Astrocyte of the spinal cord (primary cell): ENCODE results near the gene TTL.
A peak's percentile ranks its signal among the peaks of the same experiment; 100 is the strongest.

Experiments used
- DNase-seq: peaks from one replicate; pipeline ENCODE4 v3.0.0; 2011; ENCODE audit warnings: low read depth, low spot score
- H3K4me3 ChIP-seq: 2 replicates; pipeline ENCODE4 v1.5.1; 2011; ENCODE audit warnings: low read depth, mild to moderate bottlenecking, low read length, moderate library complexity
- CTCF ChIP-seq: IDR thresholded peaks from 2 replicates; pipeline ENCODE4 v1.5.1; 2012; ENCODE audit warnings: low read depth, mild to moderate bottlenecking, low read length, inconsistent platforms
- in situ Hi-C: cut with HindIII; loops from 2 replicates; pipeline ENCODE4 v1.10.0; 2017; ENCODE audit warnings: low sequenced_read_pairs

Gene TTL

GRCh38 chr2:112472547-112473263 lies 9.3 kb upstream of the TTL start:
- no peak for TF ChIP-seq CTCF
- H3K4me3 ChIP-seq: no peak overlapping the region
- no peak for DNase-seq
- in situ Hi-C loops: no loop called here

- DNase-seq: peak; percentile 14
- no peak overlapping the region for H3K4me3 ChIP-seq
- in situ Hi-C loops: no loop called here
- TF ChIP-seq CTCF: no peak
Observed at GRCh38 chr2:112474844-112475486, 7.0 kb upstream of the TTL start.

GRCh38 chr2:112476434-112476833 lies 5.5 kb upstream of the TTL start:
- in situ Hi-C loops: no loop called here
- DNase-seq: no peak
- TF ChIP-seq CTCF: no peak
- H3K4me3 ChIP-seq: no peak overlapping the region

- DNase-seq: no peak
Observed at GRCh38 chr2:112480530-112481049, 1.4 kb upstream of the TTL start.

GRCh38 chr2:112481050-112481527 lies 867 bp upstream of the TTL start:
- DNase-seq: peak; percentile 85
- peak; percentile 91 for TF ChIP-seq CTCF
- peak overlapping the region; percentile 67 for H3K4me3 ChIP-seq
- in situ Hi-C loops: no loop called here

More at GRCh38 chr2:112480530-112481049, 1.4 kb upstream of the TTL start:
- no peak for TF ChIP-seq CTCF
- H3K4me3 ChIP-seq: peak overlapping the region; percentile 67
- in situ Hi-C loops: no loop called here

- DNase-seq: peak; percentile 44
- TF ChIP-seq CTCF: no peak
- in situ Hi-C loops: no loop called here
- peak overlapping the region; percentile 87 for H3K4me3 ChIP-seq
Observed at GRCh38 chr2:112482309-112483041, 519 bp downstream of the TTL start.
